Kidney epithelial cell (primary cell): ENCODE measurements around the gene CIC. TPM values are rescaled to one million over a fixed set of nuclear protein-coding genes. Genes with fewer than 3 reads are reported as not detected.

Source experiments
- DNase-seq: peaks from one replicate; pipeline ENCODE4 v3.0.0-alpha.2; 2010; ENCODE audit warnings: low read depth
- H3K27me3 ChIP-seq: 2 replicates; pipeline ENCODE4 v1.6.0; 2011; ENCODE audit warnings: low read length; ENCODE audit not compliant: control insufficient read depth, insufficient read depth
- H3K36me3 ChIP-seq: 2 replicates; pipeline ENCODE4 v1.5.1; 2011; ENCODE audit warnings: low read length; ENCODE audit not compliant: control insufficient read depth, insufficient read depth
- H3K4me3 ChIP-seq: 2 replicates; pipeline ENCODE4 v1.5.1; 2011; ENCODE audit warnings: low read depth, mild to moderate bottlenecking, control low read depth, low read length
- total RNA-seq: library from RNA; depleted of rRNA; stranded (reverse); fragments of >200 nt; gene quantifications from 2 replicates; pipeline ENCODE4 v1.2.3, GENCODE V29; 2015
- TF ChIP-seq, protein P1 (sequence below): IDR thresholded peaks from 2 replicates; pipeline ENCODE4 v1.5.1; 2011; ENCODE audit warnings: mild to moderate bottlenecking, moderate library complexity, low read length, control low read depth, inconsistent platforms; ENCODE audit not compliant: insufficient read depth, poor library complexity, severe bottlenecking

Gene CIC
- total RNA-seq: 39.4 and 41.7 TPM in 2 replicates

DNA sequence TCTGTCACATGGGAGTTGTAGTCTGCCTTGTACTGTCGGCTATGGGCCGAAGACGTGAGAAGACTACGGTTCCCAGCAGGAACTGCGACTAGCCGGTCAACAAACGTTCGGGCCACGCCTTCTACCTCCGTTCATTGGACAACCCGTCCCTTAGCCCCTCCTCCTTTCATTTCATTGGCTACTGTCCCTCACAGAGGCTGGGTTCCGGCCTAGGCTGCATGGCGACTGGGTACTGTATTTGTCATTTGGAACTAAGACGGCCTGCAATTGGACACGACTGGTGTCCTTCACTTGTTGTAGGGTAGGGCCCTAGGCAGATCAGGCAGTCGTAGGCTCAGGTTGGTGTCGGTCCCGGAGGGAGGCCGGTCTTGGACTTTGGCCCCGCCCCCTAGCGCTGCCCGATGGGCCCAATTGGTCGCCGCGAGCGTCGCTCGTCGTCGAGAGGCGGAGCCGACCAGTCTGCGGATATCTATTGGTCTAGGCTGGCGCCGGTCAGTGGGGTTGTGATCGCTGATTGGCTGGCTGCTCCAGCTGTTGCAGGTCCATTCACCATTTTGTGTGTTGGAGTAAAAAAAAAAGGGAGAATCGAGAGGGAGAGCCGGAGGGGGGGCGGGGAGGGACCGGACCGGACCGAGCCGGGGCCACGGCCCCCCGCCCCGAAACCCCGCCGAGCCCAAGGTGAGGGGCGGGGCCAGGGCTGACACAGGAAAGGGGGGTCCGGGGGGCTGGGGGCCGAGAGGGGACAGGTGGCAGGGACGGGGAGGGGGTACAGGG is at the start of gene CIC:
Gene CIC (plus strand): TSS at position 549 of the 774 bp plus-strand sequence. CDS start 2,532 bp downstream, outside the sequence.
- TF ChIP-seq, protein P1, sequence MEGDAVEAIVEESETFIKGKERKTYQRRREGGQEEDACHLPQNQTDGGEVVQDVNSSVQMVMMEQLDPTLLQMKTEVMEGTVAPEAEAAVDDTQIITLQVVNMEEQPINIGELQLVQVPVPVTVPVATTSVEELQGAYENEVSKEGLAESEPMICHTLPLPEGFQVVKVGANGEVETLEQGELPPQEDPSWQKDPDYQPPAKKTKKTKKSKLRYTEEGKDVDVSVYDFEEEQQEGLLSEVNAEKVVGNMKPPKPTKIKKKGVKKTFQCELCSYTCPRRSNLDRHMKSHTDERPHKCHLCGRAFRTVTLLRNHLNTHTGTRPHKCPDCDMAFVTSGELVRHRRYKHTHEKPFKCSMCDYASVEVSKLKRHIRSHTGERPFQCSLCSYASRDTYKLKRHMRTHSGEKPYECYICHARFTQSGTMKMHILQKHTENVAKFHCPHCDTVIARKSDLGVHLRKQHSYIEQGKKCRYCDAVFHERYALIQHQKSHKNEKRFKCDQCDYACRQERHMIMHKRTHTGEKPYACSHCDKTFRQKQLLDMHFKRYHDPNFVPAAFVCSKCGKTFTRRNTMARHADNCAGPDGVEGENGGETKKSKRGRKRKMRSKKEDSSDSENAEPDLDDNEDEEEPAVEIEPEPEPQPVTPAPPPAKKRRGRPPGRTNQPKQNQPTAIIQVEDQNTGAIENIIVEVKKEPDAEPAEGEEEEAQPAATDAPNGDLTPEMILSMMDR: no peak
- peak; percentile 100 for DNase-seq
- Histone ChIP-seq H3K27me3 (no peaks in the 10 kb centered on the region), H3K4me3 (peak within 1 kb of the TSS; percentile 78), H3K36me3 (no peaks in the 10 kb centered on the region)

DNA sequence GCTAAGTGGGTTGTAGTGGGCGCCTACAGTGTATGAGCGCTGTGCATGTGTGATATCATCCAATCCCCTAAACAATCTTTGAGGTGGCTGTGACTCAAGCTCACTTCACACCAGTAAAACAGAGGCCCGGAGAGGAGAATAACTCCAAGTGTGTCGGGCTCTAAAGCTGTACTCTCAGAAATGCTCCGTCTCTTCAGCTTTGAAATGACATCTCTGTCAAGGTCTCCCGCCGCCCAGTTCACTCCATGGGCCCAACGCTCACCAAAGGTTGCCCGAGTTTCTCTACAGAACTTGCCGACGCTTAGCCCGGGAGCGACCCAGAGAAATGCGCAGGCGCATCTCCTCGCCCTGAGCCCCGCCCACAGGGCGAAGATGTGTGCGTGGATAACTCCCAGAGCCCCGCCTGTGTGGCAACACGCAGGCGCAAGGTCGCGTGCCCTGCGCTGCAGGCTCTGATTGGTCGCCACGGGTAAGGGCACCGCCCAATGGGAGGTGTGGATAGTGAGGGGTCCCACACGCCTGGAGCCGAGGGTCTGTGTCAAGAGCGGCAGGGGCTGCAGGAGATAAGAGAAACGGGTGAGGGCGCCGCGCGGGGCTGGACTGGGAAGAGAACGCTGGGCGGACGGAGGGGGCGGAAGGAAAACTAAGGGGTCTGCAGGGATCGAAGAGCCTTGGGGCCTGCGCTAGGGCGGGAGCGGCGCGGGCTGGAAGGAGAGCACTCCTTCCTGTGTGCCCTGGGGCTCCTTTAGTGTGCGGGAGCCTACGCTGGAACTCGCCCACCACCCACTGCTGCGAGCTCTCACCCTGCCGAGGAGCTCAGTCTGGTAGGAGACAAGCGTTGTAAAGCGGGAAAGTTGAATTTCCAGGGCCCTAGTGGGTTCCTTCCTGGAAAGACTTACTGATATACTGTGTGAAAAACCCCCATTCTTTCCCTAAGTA is 49.0 kb upstream of the CIC start, which contains the start of gene ZNF526:
Gene ZNF526 (plus strand): TSS at position 501 of the 939 bp plus-strand sequence. CDS start 4,092 bp downstream, outside the sequence.
- peak within 1 kb of the TSS; percentile 95 for H3K4me3 ChIP-seq
- TF ChIP-seq, protein P1: no peak
- DNase-seq: peak; percentile 92
- no peaks in the 10 kb centered on the region for H3K27me3 ChIP-seq
- H3K36me3 ChIP-seq: no peaks in the 10 kb centered on the region

DNA sequence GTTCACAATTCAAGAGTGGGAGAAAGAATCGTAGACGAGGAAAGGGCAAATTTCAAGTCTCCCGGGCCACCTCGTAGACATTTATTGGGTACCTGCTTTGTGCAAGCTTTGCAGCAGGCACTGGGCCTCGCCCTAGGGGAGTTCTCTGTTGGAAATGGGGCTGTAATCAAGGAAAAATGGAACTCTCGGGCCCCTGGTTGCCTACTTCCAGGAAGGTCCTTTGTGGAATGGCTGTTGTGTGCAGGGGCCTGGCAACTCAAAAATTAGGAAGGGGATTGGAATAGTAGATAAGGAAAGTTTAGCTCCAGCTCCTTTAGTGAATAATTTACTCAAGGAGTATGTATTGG is 48.3 kb upstream of the CIC start:
- TF ChIP-seq, protein P1: no peak

DNA sequence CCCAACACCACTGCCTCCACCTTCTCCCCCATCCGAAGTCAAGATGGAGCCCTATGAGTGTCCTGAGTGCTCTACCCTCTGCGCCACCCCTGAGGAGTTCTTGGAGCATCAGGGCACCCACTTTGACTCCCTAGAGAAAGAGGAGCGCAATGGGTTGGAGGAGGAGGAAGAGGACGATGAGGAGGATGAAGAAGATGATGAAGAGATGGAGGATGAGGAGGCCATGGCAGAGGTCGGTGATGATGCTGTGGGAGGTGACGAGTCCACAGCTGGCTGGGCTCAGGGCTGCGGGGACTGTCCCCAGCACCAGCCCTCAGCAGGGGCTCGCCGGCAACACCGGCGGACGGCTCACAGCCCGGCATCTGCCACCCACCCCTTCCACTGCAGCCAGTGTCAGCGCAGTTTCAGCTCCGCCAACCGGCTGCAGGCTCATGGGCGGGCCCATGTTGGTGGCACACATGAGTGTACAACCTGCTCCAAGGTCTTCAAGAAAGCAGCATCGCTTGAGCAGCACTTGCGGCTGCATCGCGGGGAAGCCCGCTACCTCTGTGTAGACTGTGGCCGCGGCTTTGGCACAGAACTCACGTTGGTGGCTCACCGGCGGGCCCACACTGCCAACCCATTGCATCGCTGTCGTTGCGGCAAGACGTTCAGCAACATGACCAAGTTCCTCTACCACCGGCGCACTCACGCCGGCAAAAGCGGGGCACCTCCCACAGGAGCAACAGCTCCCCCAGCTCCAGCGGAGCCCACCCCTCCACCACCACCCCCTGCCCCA is 43.9 kb upstream of the CIC start:
- Histone ChIP-seq H3K4me3 (no peak overlapping the region), H3K36me3 (peaks cover 2% of the 10 kb centered on the region), H3K27me3 (no peaks in the 10 kb centered on the region)
- TF ChIP-seq, protein P1: no peak
- no peak for DNase-seq

More for the DNA sequence above, 48.3 kb upstream of the CIC start:
- Histone ChIP-seq H3K27me3 (no peaks in the 10 kb centered on the region), H3K4me3 (peak overlapping the region; percentile 95), H3K36me3 (no peaks in the 10 kb centered on the region)
- DNase-seq: no peak

DNA sequence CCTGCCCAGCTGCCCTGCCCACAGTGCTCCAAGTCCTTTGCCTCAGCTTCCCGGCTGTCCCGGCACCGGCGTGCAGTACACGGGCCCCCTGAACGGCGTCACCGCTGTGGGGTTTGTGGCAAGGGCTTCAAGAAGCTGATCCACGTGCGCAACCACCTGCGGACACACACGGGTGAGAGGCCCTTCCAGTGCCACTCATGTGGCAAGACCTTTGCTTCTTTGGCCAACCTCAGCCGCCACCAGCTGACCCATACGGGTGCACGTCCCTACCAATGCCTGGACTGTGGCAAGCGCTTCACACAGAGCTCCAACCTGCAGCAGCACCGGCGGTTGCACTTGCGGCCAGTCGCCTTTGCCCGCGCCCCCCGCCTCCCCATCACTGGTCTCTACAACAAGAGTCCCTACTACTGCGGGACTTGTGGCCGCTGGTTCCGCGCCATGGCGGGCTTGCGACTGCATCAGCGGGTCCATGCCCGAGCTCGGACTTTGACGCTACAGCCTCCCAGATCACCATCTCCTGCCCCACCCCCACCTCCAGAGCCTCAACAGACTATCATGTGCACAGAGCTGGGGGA is 43.2 kb upstream of the CIC start:
- H3K36me3 ChIP-seq: peaks cover 2% of the 10 kb centered on the region
- TF ChIP-seq, protein P1: no peak
- no peak for DNase-seq
- no peak overlapping the region for H3K4me3 ChIP-seq
- H3K27me3 ChIP-seq: no peaks in the 10 kb centered on the region
